HCT116 (cell line): ENCODE measurements around the gene CALHM4. TPM values are rescaled to one million over a fixed set of nuclear protein-coding genes. Genes with fewer than 3 reads are reported as not detected.

ENCODE experiments used
- ATAC-seq: fragments of 200-7000 bp; cut with Tn5 transposase; 2 replicates; pipeline ENCODE4 v1.9.1; 2020; ENCODE audit warnings: mild to moderate bottlenecking, moderate library complexity
- BruUV-seq: library from RNA; stranded (reverse); fragments of 400-500 nt; replicated peaks from 2 replicates; lab custom pipeline; 2021; lab: Mats Ljungman, UMichigan
- CTCF ChIA-PET: fragments of 300-600 bp; sonication (Branson Sonifier 250); formaldehyde crosslinking; loops from one replicate; lab custom pipeline; 2021; ENCODE audit warnings: antibody characterized with exemption; lab: Charles Lee
- POLR2A ChIA-PET: fragments of 300-600, 350-600 bp; sonication (Branson Sonifier 250); formaldehyde crosslinking; loops from one replicate; lab custom pipeline; 2021; ENCODE audit warnings: antibody characterized with exemption; lab: Charles Lee
- RAD21 ChIA-PET, 2 experiments: fragments of 300-600 bp; sonication (Branson Sonifier 250); formaldehyde crosslinking; loops; one replicate each; lab custom pipeline; 2023; ENCODE audit warnings: low total read pairs in 2 of 2; ENCODE audit not compliant: uncharacterized antibody in 2 of 2, unreplicated experiment in 2 of 2, low non-redundant PET in 1 of 2; lab: Charles Lee
- DNase-seq: peaks from one replicate; pipeline ENCODE4 v3.0.0-alpha.2; 2010; ENCODE audit warnings: low read depth, low spot score
- H2AFZ ChIP-seq: fragments of 200-600 bp; shearing (Covaris generic), sonication (generic); 2 replicates; pipeline ENCODE4 v1.6.1; 2017; ENCODE audit warnings: low read depth, mixed run types, mixed read lengths, antibody characterized with exemption, low read length; ENCODE audit not compliant: poor library complexity, severe bottlenecking
- H3K27ac ChIP-seq: 2 replicates; pipeline ENCODE4 v1.5.1; 2012; ENCODE audit warnings: low read depth, low read length
- H3K27me3 ChIP-seq: fragments of 200-600 bp; sonication (generic); 2 replicates; pipeline ENCODE4 v1.6.1; 2016; ENCODE audit warnings: mixed run types, low read length, mixed read lengths; ENCODE audit not compliant: insufficient read depth
- H3K36me3 ChIP-seq, 2 experiments: fragments of 200-500 bp in 1 of 2; fragments of 200-600 bp in 1 of 2; sonication (Bioruptor generic) in 1 of 2; sonication (generic) in 1 of 2; 2 replicates each; pipeline versions ENCODE4 v1.5.1 to v1.6.1; 2014 to 2016; ENCODE audit warnings: low read length in 2 of 2, inconsistent platforms in 1 of 2, mixed read lengths in 1 of 2, mixed run types in 1 of 2; ENCODE audit not compliant: insufficient read depth in 2 of 2, control insufficient read depth in 1 of 2
- H3K4me1 ChIP-seq, 2 experiments: fragments of 200-600 bp in 1 of 2; sonication (generic) in 1 of 2; 2 replicates each; pipeline versions ENCODE4 v1.5.1 to v1.6.1; 2012 to 2017; ENCODE audit warnings: low read length in 2 of 2, inconsistent platforms in 1 of 2, mild to moderate bottlenecking in 1 of 2, mixed read lengths in 1 of 2, mixed run types in 1 of 2, moderate library complexity in 1 of 2; ENCODE audit not compliant: insufficient read depth in 2 of 2, control insufficient read depth in 1 of 2
- H3K4me2 ChIP-seq: fragments of 200-600 bp; sonication (generic); 2 replicates; pipeline ENCODE4 v1.6.1; 2017; ENCODE audit warnings: mixed run types, low read length, mixed read lengths
- H3K4me3 ChIP-seq, 2 experiments: fragments of 200-600 bp in 1 of 2; sonication (generic) in 1 of 2; replicated peaks in 1 of 2; 2 replicates each; pipeline ENCODE4 v1.5.1; 2011 to 2016; ENCODE audit warnings: low read length in 2 of 2, control low read depth in 1 of 2, low read depth in 1 of 2, mild to moderate bottlenecking in 1 of 2, mixed read lengths in 1 of 2, mixed run types in 1 of 2
- H3K79me2 ChIP-seq: fragments of 200-600 bp; sonication (generic); 2 replicates; pipeline ENCODE4 v1.6.1; 2017; ENCODE audit warnings: mild to moderate bottlenecking, mixed run types, low read length, moderate library complexity, mixed read lengths; ENCODE audit not compliant: insufficient read depth
- H3K9ac ChIP-seq: fragments of 200-600 bp; sonication (generic); 2 replicates; pipeline ENCODE4 v1.6.1; 2016; ENCODE audit warnings: low read length, mixed read lengths
- H3K9me2 ChIP-seq: fragments of 200-600 bp; sonication (generic), shearing (Covaris generic); 2 replicates; pipeline ENCODE4 v1.6.1; 2017; ENCODE audit warnings: mixed run types, mild to moderate bottlenecking, moderate library complexity; ENCODE audit not compliant: insufficient read depth
- H3K9me3 ChIP-seq, 2 experiments: fragments of 200-500 bp in 1 of 2; fragments of 200-600 bp in 1 of 2; sonication (Bioruptor generic) in 1 of 2; sonication (generic) in 1 of 2; 2 replicates each; pipeline ENCODE4 v1.6.1; 2014 to 2017; ENCODE audit warnings: low read length in 2 of 2, mixed read lengths in 2 of 2, inconsistent platforms in 1 of 2, low read depth in 1 of 2, mild to moderate bottlenecking in 1 of 2, mixed run types in 1 of 2, moderate library complexity in 1 of 2; ENCODE audit not compliant: control insufficient read depth in 1 of 2, insufficient read depth in 1 of 2
- H4K20me1 ChIP-seq: fragments of 200-600 bp; sonication (generic), shearing (Covaris generic); 2 replicates; pipeline ENCODE4 v1.6.1; 2017; ENCODE audit warnings: mixed run types, mild to moderate bottlenecking, moderate library complexity; ENCODE audit not compliant: insufficient read depth
- CBX3 ChIP-seq: IDR thresholded peaks from 2 replicates; pipeline ENCODE4 v1.6.1; 2012; ENCODE audit warnings: low read depth
- EGR1 ChIP-seq: IDR thresholded peaks from 2 replicates; pipeline ENCODE4 v1.6.1; 2012; ENCODE audit warnings: low read depth
- FOSL1 ChIP-seq: IDR thresholded peaks from 2 replicates; pipeline ENCODE4 v1.6.1; 2012; ENCODE audit warnings: low read depth
- JUND ChIP-seq: IDR thresholded peaks from 2 replicates; pipeline ENCODE4 v1.6.1; 2012
- POLR2A ChIP-seq: IDR thresholded peaks from 2 replicates; pipeline ENCODE4 v1.7.0; 2011; ENCODE audit warnings: borderline replicate concordance; ENCODE audit not compliant: insufficient read depth, insufficient read length; ENCODE audit errors: extremely low read depth
- RAD21 ChIP-seq: IDR thresholded peaks from 2 replicates; pipeline ENCODE4 v1.6.1; 2012; ENCODE audit warnings: low read depth, mild to moderate bottlenecking
- SIN3A ChIP-seq: IDR thresholded peaks from 2 replicates; pipeline ENCODE4 v1.6.1; 2012; ENCODE audit warnings: low read depth
- SP1 ChIP-seq: IDR thresholded peaks from 2 replicates; pipeline ENCODE4 v1.6.1; 2012; ENCODE audit warnings: low read depth
- SRF ChIP-seq: IDR thresholded peaks from 2 replicates; pipeline ENCODE4 v1.6.1; 2012; ENCODE audit warnings: low read depth
- TCF7L2 ChIP-seq: IDR thresholded peaks from 2 replicates; pipeline ENCODE4 v1.7.0; 2011; ENCODE audit warnings: borderline replicate concordance, inconsistent platforms; ENCODE audit not compliant: insufficient read depth, insufficient read length; ENCODE audit errors: extremely low read depth
- ZFX ChIP-seq: fragments of 450-650 bp; IDR thresholded peaks from 2 replicates; pipeline ENCODE4 v1.6.1; 2017
- ZNF274 ChIP-seq: fragments of 200-500 bp; sonication (Bioruptor generic); IDR thresholded peaks from 2 replicates; pipeline ENCODE4 v1.6.1; 2014; ENCODE audit warnings: mild to moderate bottlenecking, low read depth, low read length, inconsistent platforms
- intact Hi-C: fragments of 100-400 bp; cut with micrococcal nuclease; formaldehyde crosslinking; loops from 2 replicates; pipeline ENCODE4 v1.10.0; 2022
- total RNA-seq: library from RNA; stranded (reverse); gene quantifications from one replicate; pipeline ENCODE4 v1.2.1, GENCODE V29; 2021; ENCODE audit not compliant: unreplicated experiment
- TF ChIP-seq, protein P1 (sequence below): IDR thresholded peaks from 2 replicates; pipeline ENCODE4 v1.6.1; 2011; ENCODE audit warnings: mild to moderate bottlenecking, low read length, moderate library complexity; ENCODE audit not compliant: insufficient replicate concordance; ENCODE audit errors: extremely low read depth

CALHM4 gene
- total RNA-seq, 1 experiment from 2014 or later, result not detected

- ChIA-PET POLR2A (no interaction called here), RAD21 (no interaction called here), CTCF (no interaction called here)
- DNase-seq, result no peak
- Histone ChIP-seq H3K36me3 (no peaks in the 10 kb centered on the region), H4K20me1 (no peaks in the 10 kb centered on the region), H3K4me3 (no peak overlapping the region), H3K27ac (no peak overlapping the region), H3K9me3 (no peaks in the 10 kb centered on the region), H2AFZ (no peak overlapping the region), H3K4me2 (no peak overlapping the region), H3K9ac (no peak overlapping the region), H3K9me2 (no peaks in the 10 kb centered on the region), H3K79me2 (peaks cover 93% of the 10 kb centered on the region), H3K27me3 (no peaks in the 10 kb centered on the region), H3K4me1 (peaks cover 6 to 10% of the 10 kb centered on the region in 2 experiments)
- ATAC-seq, result no peak
- BruUV-seq, result no TSS peak
- TF ChIP-seq RAD21 (no peak), FOSL1 (no peak), EGR1 (no peak)
- intact Hi-C loops, result no loop called here
Measured at GRCh38 chr6:116575227-116575626, 21.7 kb downstream of the CALHM4 start.

DNA sequence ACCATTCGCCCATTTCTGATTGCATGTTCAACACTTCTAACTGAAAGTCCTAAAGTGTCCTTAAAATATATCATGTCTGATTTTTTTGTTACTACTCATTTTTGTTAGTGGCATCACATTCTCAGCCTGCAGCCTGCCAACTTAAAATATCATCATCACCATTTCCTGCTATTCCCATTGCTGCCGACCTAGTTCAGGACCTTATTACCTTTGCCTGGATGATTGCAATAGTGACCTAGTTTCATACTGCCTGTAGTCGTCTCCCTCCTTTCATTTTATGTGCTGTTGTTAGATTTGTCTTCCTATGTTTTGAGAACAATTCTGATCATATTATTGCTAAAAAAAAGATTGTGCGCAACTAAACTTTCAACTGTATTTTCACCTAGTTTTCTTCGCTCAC lies 23.9 kb downstream of the CALHM4 start:
- no peaks in the 10 kb centered on the region for H3K9me3 ChIP-seq
- DNase-seq (no peak), ATAC-seq (no peak)
- no peak overlapping the region for H3K27ac ChIP-seq
- H3K9ac ChIP-seq, result no peak overlapping the region
- no peak overlapping the region for H2AFZ ChIP-seq
- H3K9me2 ChIP-seq, result no peaks in the 10 kb centered on the region
- no peaks in the 10 kb centered on the region for H3K36me3 ChIP-seq
- ChIA-PET RAD21 (no interaction called here), CTCF (no interaction called here), POLR2A (no interaction called here)
- H3K4me1 ChIP-seq, result peaks cover 5 to 8% of the 10 kb centered on the region in 2 experiments; a peak in 1 of 4 replicates
- no peaks in the 10 kb centered on the region for H3K27me3 ChIP-seq
- H3K4me2 ChIP-seq, result no peak overlapping the region
- BruUV-seq, result no TSS peak
- intact Hi-C loops, result no loop called here
- TF ChIP-seq JUND (no peak), ZFX (no peak), SIN3A (no peak), TCF7L2 (no peak), EGR1 (no peak), ZNF274 (no peak), SRF (no peak), POLR2A (no peak), SP1 (no peak), RAD21 (no peak), CBX3 (no peak)
- TF ChIP-seq, protein P1, sequence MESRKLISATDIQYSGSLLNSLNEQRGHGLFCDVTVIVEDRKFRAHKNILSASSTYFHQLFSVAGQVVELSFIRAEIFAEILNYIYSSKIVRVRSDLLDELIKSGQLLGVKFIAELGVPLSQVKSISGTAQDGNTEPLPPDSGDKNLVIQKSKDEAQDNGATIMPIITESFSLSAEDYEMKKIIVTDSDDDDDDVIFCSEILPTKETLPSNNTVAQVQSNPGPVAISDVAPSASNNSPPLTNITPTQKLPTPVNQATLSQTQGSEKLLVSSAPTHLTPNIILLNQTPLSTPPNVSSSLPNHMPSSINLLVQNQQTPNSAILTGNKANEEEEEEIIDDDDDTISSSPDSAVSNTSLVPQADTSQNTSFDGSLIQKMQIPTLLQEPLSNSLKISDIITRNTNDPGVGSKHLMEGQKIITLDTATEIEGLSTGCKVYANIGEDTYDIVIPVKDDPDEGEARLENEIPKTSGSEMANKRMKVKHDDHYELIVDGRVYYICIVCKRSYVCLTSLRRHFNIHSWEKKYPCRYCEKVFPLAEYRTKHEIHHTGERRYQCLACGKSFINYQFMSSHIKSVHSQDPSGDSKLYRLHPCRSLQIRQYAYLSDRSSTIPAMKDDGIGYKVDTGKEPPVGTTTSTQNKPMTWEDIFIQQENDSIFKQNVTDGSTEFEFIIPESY, result no peak
- no peaks in the 10 kb centered on the region for H4K20me1 ChIP-seq
- H3K4me3 ChIP-seq, result no peak overlapping the region
- H3K79me2 ChIP-seq, result peaks cover 92% of the 10 kb centered on the region
